Stimulated activated CD4-positive, alpha-beta T cell treated with anti-CD3 and anti-CD28 coated beads, Interleukin-2, amount 100 ng/mL, for 24 hours (primary cell): ENCODE results near the gene ZNF79.

Experiments
- DNase-seq, 2 donors: peaks; one replicate each; pipeline ENCODE4 v3.0.0-alpha.2; 2020

Gene ZNF79

DNA sequence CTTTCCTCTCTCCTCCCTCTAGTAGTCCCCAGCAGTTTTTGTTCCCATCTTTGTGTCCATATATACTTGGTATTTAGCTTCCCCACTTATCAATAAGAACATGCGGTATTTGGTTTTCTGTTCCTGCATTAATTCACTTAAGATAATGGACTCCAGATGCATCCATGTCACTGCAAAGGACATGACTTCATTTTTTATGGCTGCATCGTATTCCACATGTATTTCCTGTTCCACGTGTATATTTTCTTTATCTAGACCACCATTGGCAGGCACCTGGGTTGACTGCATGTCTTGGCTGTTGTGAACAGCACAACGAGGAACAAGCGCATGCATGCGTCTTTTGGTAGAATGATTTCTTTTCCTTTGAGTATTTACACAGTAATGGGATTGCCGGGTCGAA is 6.2 kb downstream of the ZNF79 start:
- DNase-seq: no peak

DNA sequence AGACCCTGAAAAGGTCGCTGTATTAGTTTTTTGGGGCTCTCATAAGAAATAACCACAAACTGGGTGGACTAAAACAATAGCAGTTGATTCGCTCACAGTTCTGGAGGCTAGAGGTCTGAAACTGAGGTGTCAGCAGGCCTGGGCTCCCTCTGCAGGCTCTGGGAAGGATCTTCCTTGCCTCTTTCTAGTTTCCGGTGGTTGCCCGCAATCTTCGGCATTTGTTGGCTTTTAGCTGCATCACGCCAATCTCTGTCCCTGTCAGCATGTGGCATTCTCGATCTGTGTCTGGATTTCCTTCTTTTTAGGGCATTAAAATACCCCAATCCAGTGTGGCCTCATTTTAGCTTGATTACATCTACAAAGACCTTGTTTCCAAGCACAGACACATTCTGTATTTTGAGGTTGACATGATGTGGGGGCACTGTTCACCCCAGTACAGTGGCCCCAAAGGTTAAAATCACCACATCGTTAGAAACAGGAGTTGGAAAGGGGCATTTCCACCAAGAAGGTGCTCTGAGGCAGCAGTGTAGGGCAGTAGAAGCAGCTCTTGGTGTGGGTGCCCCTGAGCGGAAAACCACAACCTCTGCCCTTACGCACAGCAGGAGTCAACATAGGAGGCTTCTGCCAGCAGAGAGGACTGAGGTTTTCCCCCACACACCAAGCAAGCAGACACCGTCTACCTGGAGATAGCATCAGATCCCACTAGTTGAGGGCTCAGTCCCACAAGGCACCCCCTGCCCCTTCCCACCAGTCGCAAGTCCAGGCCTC is 13.5 kb downstream of the ZNF79 start:
- DNase-seq: no peak

DNA sequence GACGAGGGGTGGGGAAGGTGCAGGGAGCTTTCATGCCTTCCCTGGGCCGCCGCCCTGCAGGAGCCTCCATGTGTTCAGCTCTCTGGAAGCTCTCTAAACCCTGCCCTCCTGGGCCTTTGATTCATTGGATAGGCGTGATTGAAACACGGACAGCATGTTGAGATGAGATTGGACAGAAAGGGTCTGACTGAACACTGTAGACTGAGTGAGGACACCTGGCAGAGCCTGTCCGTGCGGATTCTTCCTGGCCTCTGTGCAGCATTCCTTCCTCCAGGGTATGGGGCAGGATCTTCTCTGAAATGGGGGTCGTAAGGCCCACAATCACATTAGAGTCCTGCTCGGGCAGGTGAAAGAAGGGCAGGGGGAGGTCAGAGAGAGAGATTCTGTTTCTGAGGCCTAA is 14.2 kb downstream of the ZNF79 start:
- no peak for DNase-seq

DNA sequence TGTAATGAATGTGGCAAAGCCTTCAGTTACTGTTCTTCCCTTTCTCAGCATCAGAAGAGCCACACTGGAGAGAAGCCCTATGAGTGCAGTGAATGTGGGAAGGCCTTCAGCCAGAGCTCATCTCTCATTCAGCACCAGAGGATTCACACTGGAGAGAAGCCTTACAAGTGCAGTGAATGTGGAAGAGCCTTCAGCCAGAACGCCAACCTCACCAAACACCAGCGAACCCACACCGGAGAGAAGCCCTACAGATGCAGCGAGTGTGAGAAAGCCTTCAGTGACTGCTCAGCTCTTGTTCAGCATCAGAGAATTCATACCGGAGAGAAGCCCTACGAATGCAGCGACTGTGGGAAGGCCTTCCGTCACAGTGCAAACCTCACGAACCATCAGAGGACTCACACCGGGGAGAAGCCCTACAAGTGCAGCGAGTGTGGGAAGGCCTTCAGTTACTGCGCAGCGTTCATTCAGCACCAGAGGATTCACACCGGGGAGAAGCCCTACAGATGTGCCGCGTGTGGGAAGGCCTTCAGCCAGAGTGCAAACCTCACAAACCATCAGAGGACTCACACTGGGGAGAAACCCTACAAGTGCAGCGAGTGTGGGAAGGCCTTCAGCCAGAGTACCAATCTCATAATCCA is 20.2 kb downstream of the ZNF79 start:
- DNase-seq: peak; percentile 37 to 46

DNA sequence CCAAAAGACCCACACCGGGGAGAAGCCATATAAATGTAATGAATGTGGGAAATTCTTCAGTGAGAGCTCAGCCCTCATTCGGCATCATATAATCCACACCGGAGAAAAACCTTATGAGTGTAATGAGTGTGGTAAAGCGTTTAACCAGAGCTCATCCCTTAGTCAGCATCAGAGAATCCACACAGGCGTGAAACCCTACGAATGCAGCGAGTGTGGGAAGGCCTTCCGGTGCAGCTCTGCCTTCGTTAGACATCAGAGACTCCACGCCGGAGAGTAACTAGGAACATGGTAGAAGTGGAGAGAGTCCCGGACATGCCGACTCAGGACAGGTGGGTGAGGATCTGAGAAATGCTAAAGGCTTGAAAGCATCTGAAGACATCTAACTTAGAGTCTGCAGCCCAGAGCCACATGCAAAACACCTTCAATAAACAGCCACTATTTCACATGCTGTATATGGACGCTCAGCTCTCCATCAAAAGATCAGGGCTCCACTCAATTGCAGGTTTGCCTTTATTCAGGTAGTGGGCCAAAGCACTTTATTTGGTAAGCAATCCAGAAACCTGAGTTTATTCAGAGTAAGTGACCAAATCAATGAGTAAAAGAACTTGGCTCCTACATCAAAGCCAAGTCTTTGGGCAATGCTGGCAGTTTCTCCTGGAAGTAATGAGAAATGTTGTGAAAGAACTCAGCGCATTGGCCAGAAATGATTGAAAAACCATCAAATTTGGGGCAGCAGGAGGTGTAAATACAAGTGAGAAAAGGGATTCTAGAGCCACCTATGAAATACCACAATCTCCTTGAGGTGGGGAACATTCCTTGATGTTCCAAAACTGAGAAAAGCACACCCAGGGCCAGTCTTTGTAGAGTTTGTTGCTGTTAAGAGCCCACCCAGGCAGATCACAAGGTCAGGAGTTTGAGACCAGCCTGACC is 21.0 kb downstream of the ZNF79 start:
- peak in 1 of 2 donors; percentile 48 for DNase-seq

DNA sequence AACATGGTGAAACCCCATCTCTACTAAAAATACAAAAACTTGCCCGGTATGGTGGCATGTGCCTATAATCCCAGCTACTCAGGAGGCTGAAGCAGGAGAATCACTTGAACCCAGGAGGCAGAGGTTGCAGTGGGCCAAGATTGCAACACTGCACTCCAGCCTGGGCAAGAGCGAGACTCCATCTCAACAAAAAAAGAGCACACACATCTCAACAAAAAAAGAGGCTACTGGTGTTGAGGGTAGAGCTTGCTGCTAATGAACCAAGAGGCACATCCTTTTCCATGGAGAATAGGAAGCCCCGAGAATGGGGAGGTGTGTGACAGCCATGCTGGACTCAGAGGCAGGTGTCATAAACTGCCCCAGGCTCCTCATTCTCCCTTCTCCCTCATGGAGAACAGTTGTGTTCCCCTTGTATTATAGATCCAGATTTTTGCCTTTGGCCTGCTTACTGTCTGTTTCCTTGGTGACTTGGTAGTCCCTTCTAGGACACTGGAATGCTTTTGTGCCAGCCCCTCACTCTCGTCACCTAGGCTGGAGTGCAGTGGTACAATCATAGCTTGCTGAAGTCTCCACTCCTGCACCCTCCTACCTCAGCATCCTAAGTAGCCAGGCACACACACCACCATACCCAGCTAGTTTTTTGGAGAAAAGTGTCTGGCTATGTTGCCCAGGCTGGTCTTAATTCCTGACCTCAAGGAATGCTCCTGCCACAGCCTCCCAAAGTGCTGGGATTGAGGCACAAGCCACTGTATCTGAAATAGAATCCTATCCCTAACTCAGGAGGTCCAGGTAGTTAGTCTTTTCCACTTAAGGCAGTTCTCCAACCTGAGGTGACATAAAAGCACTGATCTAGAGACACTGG is 21.9 kb downstream of the ZNF79 start:
- peak in 1 of 2 donors; percentile 35 for DNase-seq

DNA sequence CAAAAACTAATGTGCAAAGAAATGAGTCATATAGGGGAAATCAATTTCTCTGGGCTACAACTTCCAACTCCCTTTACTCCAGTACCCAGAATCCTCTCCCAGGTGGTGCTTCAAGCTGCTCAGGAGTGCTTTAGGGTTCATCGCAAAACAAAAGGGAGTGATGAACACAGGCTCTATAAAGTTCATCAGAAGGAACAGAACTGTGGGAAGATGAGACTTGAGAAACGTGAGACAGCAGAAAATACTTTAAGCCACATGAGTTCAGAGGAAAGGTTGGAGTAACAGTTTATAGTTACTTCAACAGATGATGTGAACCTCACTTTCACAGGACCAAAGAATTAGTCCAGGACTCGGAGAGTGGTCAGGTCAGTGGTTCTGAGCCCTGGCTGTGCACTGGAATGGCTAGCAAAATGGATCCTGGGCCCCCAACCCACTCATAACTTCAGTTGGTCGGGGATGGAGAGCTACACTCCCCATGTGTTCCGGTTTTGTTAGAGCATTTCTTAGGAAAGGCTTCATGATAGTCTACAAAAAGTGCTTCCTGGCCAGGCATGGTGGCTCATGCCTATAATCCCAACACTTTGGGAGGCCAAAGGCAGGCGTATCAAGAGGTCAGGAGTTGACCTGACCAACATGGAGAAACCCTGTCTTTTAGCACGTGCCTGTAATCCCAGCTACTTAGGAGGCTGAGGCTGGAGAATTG is 22.7 kb downstream of the ZNF79 start:
- DNase-seq: no peak

DNA sequence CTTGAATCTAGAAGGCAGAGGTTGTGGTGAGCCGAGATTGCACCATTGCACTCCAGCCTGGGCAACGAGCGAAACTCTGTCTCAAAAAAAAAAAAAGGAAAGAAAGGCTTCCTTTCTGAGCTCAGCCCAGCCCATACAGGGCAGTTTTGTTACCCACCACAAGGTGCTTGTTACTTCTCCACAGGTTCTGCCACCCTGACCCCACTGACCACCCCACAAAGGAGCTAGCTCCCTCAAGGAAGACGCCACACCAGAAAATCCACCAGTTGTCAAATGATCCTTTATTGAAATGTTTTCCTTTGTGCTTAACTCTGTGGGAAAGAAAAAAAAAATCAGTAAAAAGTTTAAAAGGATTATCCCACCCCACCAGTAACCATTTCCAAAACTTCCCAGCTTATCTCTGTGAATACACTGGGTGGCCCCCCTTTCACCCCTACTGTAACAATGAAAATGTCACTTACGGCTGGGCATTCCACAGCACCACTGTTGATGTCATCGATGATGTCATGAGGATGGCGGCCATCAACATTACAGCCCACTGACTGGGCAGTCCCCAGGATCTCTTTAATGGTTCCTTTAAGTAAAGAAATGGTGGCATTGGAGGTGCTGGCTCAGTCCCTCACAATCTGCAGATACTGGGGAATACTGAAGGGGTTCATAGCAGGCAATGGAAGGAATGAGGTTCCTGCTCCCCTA is 23.4 kb downstream of the ZNF79 start:
- no peak for DNase-seq

DNA sequence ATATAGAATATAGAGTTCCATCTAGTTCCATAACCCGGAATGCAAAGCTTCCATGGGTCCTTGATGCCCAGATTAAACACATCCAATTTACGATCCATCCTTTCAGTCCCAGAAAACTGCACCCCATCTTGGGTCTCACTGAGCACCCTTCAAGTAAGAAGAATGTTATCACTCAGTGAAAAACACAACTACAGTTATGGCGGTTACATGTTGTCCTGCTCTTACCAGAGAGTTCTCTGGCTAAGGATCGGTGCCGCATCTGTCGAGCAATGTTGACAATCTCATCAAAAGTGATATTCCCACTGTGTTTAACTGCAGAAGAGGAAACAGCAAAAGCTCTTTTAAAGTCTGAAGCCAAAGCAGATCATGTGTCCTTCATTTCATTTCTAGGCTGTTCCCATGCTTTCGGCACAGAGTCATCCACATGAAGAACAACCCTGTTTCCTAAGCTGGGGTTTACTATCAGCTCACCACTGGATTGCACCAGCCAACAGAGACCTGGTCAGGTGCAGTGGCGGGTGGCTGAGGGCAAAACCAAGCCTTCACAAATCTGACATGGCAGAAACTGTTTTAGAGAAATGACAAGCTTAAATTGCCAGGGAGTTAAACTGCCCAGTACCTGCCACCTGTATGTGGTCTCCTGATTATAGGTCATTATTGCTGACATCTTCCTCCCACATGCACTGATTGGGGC is 24.1 kb downstream of the ZNF79 start:
- DNase-seq: no peak

DNA sequence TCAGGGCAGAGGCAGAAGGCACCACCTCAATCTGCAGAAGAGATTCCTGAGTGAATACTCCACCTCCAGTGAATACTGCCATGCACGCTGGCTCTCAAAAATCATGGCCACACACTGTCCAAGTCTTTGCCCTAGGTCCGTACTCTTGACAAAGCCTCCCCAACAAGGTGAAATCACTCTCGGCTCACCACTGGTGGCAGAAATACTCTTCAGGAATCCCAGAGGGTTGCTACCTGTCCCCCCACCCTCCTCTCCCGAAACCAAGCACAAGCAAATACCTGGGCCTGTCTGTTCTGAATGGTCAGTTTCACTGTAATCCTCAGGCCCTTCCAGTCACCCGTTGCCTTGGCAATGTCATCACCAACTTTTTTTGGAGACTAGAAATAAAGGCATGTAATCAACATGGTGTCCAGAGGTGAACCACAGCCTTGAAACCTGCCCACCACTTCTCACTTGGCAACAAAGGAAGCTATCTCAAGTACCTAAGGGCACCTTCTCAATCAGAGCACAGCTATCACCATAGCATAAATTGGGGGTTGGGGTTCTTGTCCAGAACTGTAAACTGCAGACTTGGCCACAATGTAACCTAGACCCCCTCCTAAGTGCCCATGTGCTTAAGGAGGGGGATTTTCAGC is 25.3 kb downstream of the ZNF79 start:
- no peak for DNase-seq

DNA sequence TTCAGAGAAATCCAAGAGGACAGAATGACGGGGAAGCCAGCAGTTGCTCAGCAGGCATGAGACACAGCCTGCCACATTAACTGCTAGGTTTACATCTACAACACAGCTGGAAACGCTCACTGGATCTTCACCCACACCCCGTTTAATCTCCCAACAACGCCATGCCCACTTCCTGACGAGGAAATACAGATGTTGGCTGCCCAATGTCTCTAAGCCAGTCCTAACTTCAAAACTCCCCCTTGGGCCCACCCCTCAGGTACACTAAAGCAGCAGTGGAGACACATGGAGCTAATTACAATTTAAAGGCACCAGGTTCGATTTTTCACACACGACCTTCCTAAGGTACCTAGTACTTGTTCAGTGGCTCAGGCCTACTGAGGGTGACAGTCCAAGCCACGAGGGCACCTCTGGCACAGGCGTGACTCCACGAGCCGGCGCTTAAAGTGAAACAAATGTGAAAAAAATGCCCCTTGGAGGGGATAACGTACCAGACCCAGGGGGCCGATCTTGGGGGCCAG is 26.1 kb downstream of the ZNF79 start:
- DNase-seq: peak; percentile 31 to 40

DNA sequence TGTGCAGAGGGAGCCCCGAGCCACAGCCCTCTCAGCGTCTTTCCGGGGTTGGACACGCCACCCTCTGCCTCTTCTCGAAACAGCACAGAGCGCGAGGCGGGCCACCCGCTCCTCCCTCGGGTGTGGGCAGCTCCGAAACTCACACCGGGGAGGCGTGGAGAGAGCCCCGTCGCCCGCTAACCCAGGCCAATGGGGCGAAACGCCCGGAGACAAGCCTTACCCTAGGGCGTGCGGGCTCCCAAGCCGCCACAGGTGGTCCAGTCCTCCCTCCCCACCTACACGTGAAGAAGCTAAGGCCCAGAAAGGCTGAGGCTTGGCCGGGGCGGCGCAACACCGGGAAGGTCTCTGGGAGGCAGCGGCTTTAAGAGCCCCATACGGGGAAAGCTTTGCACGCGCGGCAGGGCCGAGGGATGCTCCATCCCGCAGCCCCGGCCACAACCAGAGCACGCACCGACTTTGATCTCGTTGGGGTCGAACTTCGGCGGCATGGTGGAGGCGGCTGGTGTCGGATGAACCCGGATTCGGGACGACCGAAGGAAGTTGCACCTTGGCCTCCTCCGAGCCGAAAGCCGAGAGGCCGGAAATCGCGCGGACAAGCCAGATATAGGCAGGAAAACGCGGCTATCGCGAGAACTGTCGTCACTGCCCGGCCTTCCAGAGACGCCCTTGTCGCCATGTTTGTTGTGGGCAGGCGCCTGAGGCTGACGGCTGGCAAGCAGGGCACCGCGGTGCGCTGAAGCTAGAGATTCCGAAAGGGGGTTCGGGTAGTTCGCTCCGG is 26.8 kb downstream of the ZNF79 start, which contains the start of the genes LRSAM1 and RPL12:
LRSAM1 (plus strand) TSS at position 681 of the 778 bp plus-strand sequence. CDS start 3,018 bp downstream, outside the sequence.
RPL12 (minus strand) TSS at position 577 of the 778 bp plus-strand sequence; CDS start at position 488, 89 bp downstream.
- peak; percentile 98 to 99 for DNase-seq

DNA sequence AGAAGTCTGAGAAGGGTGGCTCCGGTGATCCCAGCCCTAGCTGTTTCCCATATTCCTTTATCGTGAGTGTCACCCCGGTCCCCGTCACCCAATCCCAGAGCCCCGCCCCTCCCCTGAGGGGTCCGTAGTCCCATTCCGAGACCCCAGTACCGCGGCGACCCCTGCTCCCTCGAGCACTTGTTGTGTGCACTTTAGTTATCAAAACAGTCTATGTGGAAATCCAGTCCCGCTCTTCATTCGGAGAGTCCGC is 27.4 kb downstream of the ZNF79 start:
- DNase-seq: no peak

DNA sequence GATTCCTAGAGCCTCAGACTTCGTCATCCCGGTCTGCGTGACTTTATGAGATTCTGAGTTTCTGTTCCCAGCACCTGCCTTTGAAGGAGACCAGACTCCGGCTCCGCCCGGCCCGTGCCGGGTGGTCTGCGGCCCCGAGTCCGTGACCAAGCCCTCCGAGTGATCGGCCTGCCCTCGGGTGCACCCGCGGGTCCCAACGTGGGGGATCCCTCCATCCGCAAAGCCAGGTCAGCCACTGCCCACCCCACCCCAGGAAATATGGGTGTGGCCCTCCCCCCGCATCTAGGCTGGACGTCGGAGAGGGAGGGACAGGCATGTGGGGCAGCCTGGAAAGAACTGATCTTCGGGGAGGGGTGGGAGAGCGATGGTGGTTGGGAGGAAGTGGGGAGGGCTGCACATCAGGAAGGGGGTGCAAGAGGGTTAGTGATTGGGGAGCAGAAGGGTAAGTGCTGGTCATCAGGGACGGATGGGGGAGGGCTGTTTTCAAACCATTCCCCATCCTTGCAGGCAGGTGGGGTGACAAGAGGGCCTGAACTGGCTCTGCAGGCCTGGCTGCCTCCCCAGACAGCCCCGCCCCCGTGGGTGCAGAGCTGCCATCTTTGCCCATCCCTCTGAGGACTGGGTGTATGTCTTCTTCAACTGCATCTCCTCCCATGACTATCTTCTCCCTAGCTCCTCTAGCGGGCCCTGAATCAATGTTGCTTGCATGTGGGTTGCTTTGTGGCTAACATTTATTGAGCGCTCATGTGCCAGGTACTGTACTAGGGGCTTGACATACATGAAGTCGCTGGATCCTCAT is 27.9 kb downstream of the ZNF79 start:
- DNase-seq: peak; percentile 59 to 61

DNA sequence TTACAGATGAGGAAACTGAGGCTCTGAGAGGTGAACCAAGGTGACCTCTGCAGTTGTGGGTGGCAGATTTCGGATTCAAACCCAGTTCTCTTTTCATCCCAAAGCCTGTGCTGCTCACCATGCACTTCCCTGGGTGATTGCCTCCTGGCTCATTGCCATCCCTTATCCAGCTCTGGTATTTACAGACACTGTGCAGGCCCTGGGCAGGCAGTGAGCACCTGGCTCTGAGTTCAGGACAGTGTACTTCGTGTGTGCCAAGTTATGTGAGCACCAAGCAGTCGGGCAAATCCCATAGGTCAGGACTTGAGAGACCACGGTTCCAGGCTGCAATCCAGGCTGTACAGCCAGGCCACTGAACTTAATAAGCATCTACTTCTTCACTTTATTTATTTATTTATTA is 28.5 kb downstream of the ZNF79 start:
- DNase-seq: no peak

DNA sequence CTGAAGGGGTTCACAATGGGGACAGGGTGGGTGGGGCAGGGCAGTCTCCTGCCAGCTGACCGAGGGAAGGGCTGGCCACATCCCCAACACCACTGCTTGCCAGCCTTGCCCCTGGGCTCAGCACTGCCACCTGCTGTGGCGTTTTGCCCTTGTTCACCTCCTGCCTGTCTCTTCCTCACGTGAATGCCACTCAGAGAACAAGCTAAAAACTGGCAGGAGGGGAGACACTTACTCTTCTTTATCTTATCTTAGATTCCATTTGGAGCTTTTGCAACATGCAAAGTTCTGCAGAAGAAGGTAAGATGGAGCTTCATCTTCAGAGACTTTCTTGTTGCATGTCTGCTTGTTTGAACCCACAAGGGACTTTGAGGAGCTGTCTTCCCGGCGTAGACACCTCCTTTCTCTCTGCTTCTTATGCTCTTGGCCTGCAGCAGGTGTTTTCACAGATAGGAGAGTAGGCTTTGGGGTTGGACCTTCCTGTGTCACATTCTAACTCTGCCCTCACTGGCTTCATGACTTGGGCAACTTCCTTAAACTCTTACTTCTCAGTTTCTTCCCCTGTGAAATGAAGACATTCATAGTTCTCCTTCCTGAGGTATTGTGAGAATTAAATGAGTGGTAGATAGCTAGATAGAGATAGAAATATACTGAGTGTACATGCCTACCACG is 31.3 kb downstream of the ZNF79 start:
- DNase-seq: peak in 1 of 2 donors; percentile 36

DNA sequence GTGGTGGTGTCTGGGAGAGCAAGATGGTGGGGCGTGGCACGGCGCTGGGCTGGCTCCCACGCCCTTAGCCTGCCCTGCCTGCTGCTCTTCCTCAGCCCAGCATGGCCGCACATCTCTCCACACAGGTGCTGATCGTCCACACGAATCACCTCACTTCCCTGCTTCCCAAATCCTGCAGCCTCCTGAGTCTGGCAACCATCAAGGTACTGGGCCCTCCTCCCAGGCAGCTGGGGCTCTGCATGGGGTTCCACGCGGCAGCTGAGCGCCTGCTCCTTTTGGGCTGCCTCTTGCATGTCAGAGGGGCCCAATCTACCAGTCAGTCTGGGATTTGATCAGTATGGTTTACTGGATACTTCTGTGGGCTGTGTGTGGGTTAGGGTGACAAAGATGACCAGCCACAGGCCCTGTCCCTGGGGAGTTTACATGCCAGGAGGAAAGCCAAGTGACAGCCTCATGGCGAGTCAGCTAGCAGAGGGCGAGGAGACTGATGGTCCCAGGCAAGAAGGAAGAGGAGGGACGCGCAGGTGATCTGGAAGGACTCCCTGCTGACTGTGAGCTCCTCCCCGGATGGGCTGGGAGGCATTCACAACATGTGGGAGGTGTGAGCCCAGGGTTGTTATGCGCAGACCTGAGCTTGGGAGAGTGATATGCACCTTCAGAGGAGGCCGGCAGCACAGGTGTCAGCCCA is 33.2 kb downstream of the ZNF79 start:
- DNase-seq: no peak
